Peyer's patch (tissue), 4 donors: ENCODE measurements around the gene C1orf35.

Experiments
- POLR2A ChIP-seq, 2 donors: fragments of 450-650 bp; IDR thresholded peaks; one replicate each; pipeline ENCODE4 v1.5.1; 2017; ENCODE audit warnings: antibody characterized with exemption in 2 of 2, mild to moderate bottlenecking in 2 of 2, moderate library complexity in 2 of 2
- TF ChIP-seq, protein P1 (sequence below), 6 experiments: fragments of 450-650 bp in 4 of 6; fragments of 200-600 bp in 2 of 6; sonication (generic) in 1 of 6; IDR thresholded peaks; one replicate each; pipeline ENCODE4 v1.5.1; 2017 to 2019; ENCODE audit warnings: antibody characterized with exemption in 6 of 6, mild to moderate bottlenecking in 3 of 6, moderate library complexity in 1 of 6

DNA sequence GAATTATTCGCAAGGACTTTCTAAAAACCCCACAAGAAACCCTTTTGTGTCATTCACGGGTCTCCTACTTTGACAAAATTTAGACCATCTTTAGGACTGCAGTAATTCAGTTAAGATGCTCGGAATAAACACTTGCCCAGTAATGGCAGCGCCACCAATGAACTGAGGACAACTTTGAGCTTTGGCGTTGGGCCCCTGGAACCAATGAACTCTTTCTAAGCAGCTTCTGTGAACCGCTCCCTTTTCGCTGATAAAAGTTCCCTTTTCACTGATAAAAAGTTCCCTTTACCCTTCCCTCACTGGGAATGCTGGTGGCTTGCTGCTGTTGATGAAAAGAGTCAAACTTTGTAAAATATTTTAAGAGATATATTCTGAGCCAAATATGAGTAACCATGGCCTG, 7.4 kb upstream of the C1orf35 start:
- TF ChIP-seq, protein P1, sequence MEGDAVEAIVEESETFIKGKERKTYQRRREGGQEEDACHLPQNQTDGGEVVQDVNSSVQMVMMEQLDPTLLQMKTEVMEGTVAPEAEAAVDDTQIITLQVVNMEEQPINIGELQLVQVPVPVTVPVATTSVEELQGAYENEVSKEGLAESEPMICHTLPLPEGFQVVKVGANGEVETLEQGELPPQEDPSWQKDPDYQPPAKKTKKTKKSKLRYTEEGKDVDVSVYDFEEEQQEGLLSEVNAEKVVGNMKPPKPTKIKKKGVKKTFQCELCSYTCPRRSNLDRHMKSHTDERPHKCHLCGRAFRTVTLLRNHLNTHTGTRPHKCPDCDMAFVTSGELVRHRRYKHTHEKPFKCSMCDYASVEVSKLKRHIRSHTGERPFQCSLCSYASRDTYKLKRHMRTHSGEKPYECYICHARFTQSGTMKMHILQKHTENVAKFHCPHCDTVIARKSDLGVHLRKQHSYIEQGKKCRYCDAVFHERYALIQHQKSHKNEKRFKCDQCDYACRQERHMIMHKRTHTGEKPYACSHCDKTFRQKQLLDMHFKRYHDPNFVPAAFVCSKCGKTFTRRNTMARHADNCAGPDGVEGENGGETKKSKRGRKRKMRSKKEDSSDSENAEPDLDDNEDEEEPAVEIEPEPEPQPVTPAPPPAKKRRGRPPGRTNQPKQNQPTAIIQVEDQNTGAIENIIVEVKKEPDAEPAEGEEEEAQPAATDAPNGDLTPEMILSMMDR (IDR thresholded peaks at IDR 0.05), result no peak
- TF ChIP-seq POLR2A (IDR thresholded peaks at IDR 0.05), result no peak
